Endodermal cell (in vitro differentiated cells): Measurements from ENCODE around the gene NR2C1. TPM values are rescaled to one million over a fixed set of nuclear protein-coding genes. Genes with fewer than 3 reads are reported as not detected.
A peak's percentile ranks its signal among the peaks of the same experiment; 100 is the strongest.

Experiments used
- DNase-seq: peaks from one replicate; pipeline ENCODE4 v3.0.0-alpha.2; 2017
- H3K27ac ChIP-seq: 2 replicates; pipeline ENCODE4 v1.5.1; 2013; ENCODE audit warnings: mild to moderate bottlenecking, low read depth, low read length, moderate library complexity
- H3K27me3 ChIP-seq: 2 replicates; pipeline ENCODE4 v1.6.1; 2013; ENCODE audit warnings: mild to moderate bottlenecking, low read length, moderate library complexity; ENCODE audit not compliant: insufficient read depth, control insufficient read depth, poor library complexity, severe bottlenecking
- H3K36me3 ChIP-seq: 2 replicates; pipeline ENCODE4 v1.7.0; 2013; ENCODE audit warnings: mild to moderate bottlenecking, low read length, moderate library complexity; ENCODE audit not compliant: control insufficient read depth, insufficient read depth
- H3K4me1 ChIP-seq: one replicate; pipeline ENCODE4 v1.7.0; 2013; ENCODE audit warnings: low read length; ENCODE audit not compliant: control insufficient read depth, insufficient read depth
- H3K4me3 ChIP-seq: 2 replicates; pipeline ENCODE4 v1.5.1; 2013; ENCODE audit warnings: mild to moderate bottlenecking, low read length, moderate library complexity
- H3K9ac ChIP-seq: 2 replicates; pipeline ENCODE4 v1.6.1; 2013; ENCODE audit warnings: mild to moderate bottlenecking, low read length, moderate library complexity; ENCODE audit not compliant: poor library complexity, severe bottlenecking; ENCODE audit errors: extremely low read depth
- H3K9me3 ChIP-seq: 2 replicates; pipeline ENCODE4 v1.6.1; 2013; ENCODE audit warnings: mild to moderate bottlenecking, low read length, moderate library complexity; ENCODE audit not compliant: control insufficient read depth
- H3K27ac Mint-ChIP-seq: 2 replicates; pipeline ENCODE4 v1.8.0; 2020; ENCODE audit warnings: mixed read lengths
- H3K27me3 Mint-ChIP-seq: 2 replicates; pipeline ENCODE4 v1.8.0; 2021; ENCODE audit warnings: mild to moderate bottlenecking, mixed read lengths; ENCODE audit not compliant: insufficient read depth
- H3K36me3 Mint-ChIP-seq: 2 replicates; pipeline ENCODE4 v1.8.0; 2020; ENCODE audit warnings: low read depth, mixed read lengths
- H3K4me1 Mint-ChIP-seq: 2 replicates; pipeline ENCODE4 v1.8.0; 2020; ENCODE audit warnings: mixed read lengths
- H3K4me3 Mint-ChIP-seq: 2 replicates; pipeline ENCODE4 v1.8.0; 2020; ENCODE audit warnings: mild to moderate bottlenecking, moderate library complexity, mixed read lengths
- H3K9me3 Mint-ChIP-seq: 2 replicates; pipeline ENCODE4 v1.8.0; 2020; ENCODE audit warnings: mild to moderate bottlenecking, mixed read lengths
- WGBS, 2 experiments: methylation state at CpG; one replicate each; pipeline versions ENCODE4 v1.1.5 to v1.1.7; 2013; ENCODE audit warnings: missing lambda C conversion rate in 2 of 2, mixed read lengths in 1 of 2; ENCODE audit not compliant: insufficient coverage in 1 of 2, insufficient read length in 1 of 2; 5-methylcytosine and 5-hydroxymethylcytosine counted together
- total RNA-seq, 2 donors: library from RNA; stranded (reverse); fragmentation: NEBNext Ultra II Directional in 1 of 2; extraction: Animal tissue kit (Norgen Biotek cat#: 25700) in 1 of 2; gene quantifications; 2 replicates in 1 of 2; 3 replicates in 1 of 2; pipeline ENCODE4 v1.2.1, GENCODE V29; 2021
- TF ChIP-seq, protein P1 (sequence below): fragments of 200-600 bp; sonication (generic); conservative IDR thresholded peaks from 2 replicates; pipeline ENCODE4 v1.5.0; 2021; ENCODE audit warnings: antibody characterized with exemption, mild to moderate bottlenecking

NR2C1 gene
- total RNA-seq, 2 donors from 2014 or later, result 66.9 to 82.0 TPM

DNA sequence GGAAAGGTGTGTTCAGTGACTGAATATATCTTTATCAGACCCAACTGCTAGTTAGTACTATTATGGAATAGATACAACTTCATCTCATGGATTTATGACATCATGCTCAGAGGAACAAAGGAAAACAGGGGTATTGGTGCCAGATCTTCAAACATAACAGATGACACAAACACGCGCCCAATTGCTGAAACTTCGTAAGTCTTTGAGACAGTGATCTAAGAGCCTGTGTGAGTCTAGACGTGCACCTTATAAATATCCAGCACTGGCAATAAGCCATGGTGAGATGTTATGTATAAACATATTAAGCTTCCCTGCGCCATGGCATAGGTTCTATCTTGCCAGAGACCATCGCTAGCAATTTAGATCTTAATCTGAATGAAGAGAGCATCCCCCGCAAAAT, 42.2 kb upstream of the NR2C1 start:
- H3K27ac ChIP-seq, result no peak overlapping the region
- WGBS, 2 experiments, result 83 to 100% methylated on average over 4 to 7 of the region's 7 CpGs
- Mint-ChIP-seq H3K4me1 (peaks cover 5% of the 10 kb centered on the region), H3K27ac (no peak overlapping the region), H3K27me3 (no peaks in the 10 kb centered on the region), H3K9me3 (no peaks in the 10 kb centered on the region), H3K36me3 (peaks cover 65% of the 10 kb centered on the region), H3K4me3 (no peak overlapping the region)
- TF ChIP-seq, protein P1, sequence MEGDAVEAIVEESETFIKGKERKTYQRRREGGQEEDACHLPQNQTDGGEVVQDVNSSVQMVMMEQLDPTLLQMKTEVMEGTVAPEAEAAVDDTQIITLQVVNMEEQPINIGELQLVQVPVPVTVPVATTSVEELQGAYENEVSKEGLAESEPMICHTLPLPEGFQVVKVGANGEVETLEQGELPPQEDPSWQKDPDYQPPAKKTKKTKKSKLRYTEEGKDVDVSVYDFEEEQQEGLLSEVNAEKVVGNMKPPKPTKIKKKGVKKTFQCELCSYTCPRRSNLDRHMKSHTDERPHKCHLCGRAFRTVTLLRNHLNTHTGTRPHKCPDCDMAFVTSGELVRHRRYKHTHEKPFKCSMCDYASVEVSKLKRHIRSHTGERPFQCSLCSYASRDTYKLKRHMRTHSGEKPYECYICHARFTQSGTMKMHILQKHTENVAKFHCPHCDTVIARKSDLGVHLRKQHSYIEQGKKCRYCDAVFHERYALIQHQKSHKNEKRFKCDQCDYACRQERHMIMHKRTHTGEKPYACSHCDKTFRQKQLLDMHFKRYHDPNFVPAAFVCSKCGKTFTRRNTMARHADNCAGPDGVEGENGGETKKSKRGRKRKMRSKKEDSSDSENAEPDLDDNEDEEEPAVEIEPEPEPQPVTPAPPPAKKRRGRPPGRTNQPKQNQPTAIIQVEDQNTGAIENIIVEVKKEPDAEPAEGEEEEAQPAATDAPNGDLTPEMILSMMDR, result no peak
- H3K9me3 ChIP-seq, result no peaks in the 10 kb centered on the region
- no peaks in the 10 kb centered on the region for H3K4me1 ChIP-seq
- no peak overlapping the region for H3K4me3 ChIP-seq
- peaks cover 78% of the 10 kb centered on the region for H3K36me3 ChIP-seq
- H3K27me3 ChIP-seq, result no peaks in the 10 kb centered on the region
- DNase-seq, result no peak
- no peak overlapping the region for H3K9ac ChIP-seq

DNA sequence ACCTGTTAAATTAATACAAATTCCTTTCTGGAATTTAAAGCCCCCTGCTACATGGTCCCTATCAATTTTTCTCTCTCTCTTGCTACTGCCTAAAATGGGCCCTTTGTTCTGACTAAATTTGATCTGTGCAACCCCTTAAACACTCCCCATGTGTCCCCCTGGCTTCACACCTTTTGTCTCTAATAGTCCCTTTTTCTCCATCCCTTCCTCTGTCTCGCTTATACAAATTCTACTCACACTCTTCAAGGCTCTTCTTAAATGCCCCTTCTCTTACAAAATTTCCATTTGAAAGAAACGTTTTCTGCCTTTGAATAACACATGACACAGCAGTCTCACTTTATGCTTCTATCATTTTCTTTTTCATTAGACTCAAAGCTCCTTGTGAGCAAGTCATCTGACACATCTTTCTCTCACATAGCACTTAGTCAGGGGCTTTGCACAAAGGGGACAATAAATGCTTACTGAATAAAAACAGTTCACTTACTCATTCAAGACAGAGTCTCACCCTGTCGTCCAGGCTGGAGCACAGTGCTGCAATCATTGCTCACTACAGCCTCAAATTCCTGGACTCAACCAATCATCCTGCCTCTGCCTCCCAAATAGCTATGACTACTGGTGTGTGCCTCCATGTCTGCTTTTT, 41.5 kb upstream of the NR2C1 start:
- no peak for DNase-seq
- no peaks in the 10 kb centered on the region for H3K27me3 ChIP-seq
- no peaks in the 10 kb centered on the region for H3K27me3 Mint-ChIP-seq
- peaks cover 5% of the 10 kb centered on the region for H3K4me1 Mint-ChIP-seq
- 59 to 64% methylated on average over 3 of the region's 3 CpGs for WGBS, 2 experiments
- H3K4me1 ChIP-seq, result no peaks in the 10 kb centered on the region
- H3K9ac ChIP-seq, result no peak overlapping the region
- H3K36me3 ChIP-seq, result peaks cover 81% of the 10 kb centered on the region
- no peaks in the 10 kb centered on the region for H3K9me3 Mint-ChIP-seq
- peaks cover 72% of the 10 kb centered on the region for H3K36me3 Mint-ChIP-seq
- H3K4me3 ChIP-seq, result no peak overlapping the region
- no peaks in the 10 kb centered on the region for H3K9me3 ChIP-seq
- peak overlapping the region; percentile 18 for H3K27ac Mint-ChIP-seq
- TF ChIP-seq, protein P1, result no peak
- H3K27ac ChIP-seq, result no peak overlapping the region
- H3K4me3 Mint-ChIP-seq, result no peak overlapping the region

GRCh38 chr12:95107362-95107761, 33.9 kb upstream of the NR2C1 start:
- H3K27me3 ChIP-seq, result no peaks in the 10 kb centered on the region
- DNase-seq, result no peak
- H3K27ac ChIP-seq, result no peak overlapping the region
- Mint-ChIP-seq H3K27ac (peak overlapping the region; percentile 46), H3K4me1 (peaks cover 18% of the 10 kb centered on the region), H3K36me3 (peaks cover 84% of the 10 kb centered on the region), H3K9me3 (no peaks in the 10 kb centered on the region), H3K4me3 (no peak overlapping the region), H3K27me3 (no peaks in the 10 kb centered on the region)
- H3K4me1 ChIP-seq, result peaks cover 7% of the 10 kb centered on the region
- TF ChIP-seq, protein P1, result no peak
- no peaks in the 10 kb centered on the region for H3K9me3 ChIP-seq
- 84 to 87% methylated on average over 5 to 7 of the region's 7 CpGs for WGBS, 2 experiments
- H3K9ac ChIP-seq, result no peak overlapping the region
- no peak overlapping the region for H3K4me3 ChIP-seq
- peaks cover 84% of the 10 kb centered on the region for H3K36me3 ChIP-seq
